ENCODE results near the gene DGKG.
A peak's percentile ranks its signal among the peaks of the same experiment; 100 is the strongest.

Gene DGKG

DNA sequence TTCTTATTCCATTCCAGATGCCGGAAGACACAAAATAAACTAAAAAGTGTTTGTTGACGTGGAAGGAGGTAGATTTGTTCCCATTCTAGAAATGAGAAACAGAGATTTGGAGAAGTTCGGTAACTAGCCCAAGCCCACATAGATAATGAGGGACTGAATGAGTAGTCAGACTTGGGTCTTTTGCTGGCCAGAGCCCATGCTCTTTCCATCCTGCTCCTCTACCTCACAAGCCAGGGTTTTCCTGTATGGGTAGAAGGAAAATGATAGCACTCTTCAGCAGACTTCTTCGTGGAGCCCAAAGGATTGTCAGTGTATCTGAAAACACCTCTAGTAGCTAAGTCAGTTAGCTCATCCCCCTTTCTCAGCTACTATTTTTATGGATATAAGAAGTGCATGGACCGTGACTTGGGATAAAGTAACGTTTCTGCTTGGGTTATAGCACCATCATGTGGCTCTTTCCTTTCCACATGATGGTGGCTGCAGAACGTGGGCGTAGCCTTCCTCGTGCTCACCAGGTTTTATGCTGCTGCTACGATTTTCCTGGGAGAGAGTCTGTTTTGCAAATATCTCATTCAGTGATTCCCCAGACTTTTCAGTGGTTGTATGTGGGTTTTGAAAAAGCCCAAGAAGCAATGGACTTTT is 84.6 kb downstream of the DGKG start:
- TF ChIP-seq JUND (IDR thresholded peaks at IDR 0.05; ENCODE audit: low read depth): no peak
- peak in 1 of 2 experiments; percentile 69 for DNase-seq (ENCODE audit: low read depth in 1 of 2, low spot score in 1 of 2)
- in situ Hi-C loops (cut with HindIII; ENCODE audit: low pct_unique_long_range_greater_than_20kb, low sequenced_read_pairs): no loop called here

GRCh38 chr3:186275436-186275835 is 86.6 kb downstream of the DGKG start:
- in situ Hi-C loops (cut with HindIII; ENCODE audit: low pct_unique_long_range_greater_than_20kb, low sequenced_read_pairs): no loop called here
- no peak for TF ChIP-seq JUND (IDR thresholded peaks at IDR 0.05; ENCODE audit: low read depth)
- DNase-seq (ENCODE audit: low read depth in 1 of 2, low spot score in 1 of 2): no peak

GRCh38 chr3:186273586-186273985 is 88.4 kb downstream of the DGKG start:
- in situ Hi-C loops (cut with HindIII; ENCODE audit: low pct_unique_long_range_greater_than_20kb, low sequenced_read_pairs): no loop called here

DNA sequence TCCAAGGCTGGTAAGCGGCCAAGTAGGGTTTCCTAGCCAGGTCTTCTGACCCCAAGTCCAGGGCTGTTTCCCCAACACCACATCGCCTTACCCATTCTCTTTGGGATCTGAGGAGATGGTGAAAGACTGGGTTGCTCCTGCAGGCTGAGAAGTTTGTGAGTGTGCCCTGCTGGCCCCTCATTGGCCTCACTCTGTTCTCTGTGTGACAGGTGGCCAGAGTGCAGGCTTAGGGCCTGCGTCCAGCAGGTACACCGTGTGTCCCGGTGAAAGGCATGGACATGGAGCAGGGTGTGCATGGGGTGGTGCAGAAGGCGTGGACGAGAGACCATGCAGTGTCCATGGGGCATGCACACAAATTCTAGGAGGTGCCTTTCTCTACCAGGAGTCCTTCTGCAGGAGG is 91.3 kb downstream of the DGKG start:
- in situ Hi-C loops (cut with HindIII; ENCODE audit: low pct_unique_long_range_greater_than_20kb, low sequenced_read_pairs): no loop called here

More at GRCh38 chr3:186273586-186273985, 88.4 kb downstream of the DGKG start:
- no peak for DNase-seq (ENCODE audit: low read depth in 1 of 2, low spot score in 1 of 2)
- no peak for TF ChIP-seq JUND (IDR thresholded peaks at IDR 0.05; ENCODE audit: low read depth)

GRCh38 chr3:186268616-186269448 is 93.2 kb downstream of the DGKG start:
- no peak for TF ChIP-seq JUND (IDR thresholded peaks at IDR 0.05; ENCODE audit: low read depth)
- in situ Hi-C loops (cut with HindIII; ENCODE audit: low pct_unique_long_range_greater_than_20kb, low sequenced_read_pairs): no loop called here
- DNase-seq (ENCODE audit: low read depth in 1 of 2, low spot score in 1 of 2): peak; percentile 42 to 81

More for the DNA sequence above, 91.3 kb downstream of the DGKG start:
- TF ChIP-seq JUND (IDR thresholded peaks at IDR 0.05; ENCODE audit: low read depth): no peak
- DNase-seq (ENCODE audit: low read depth in 1 of 2, low spot score in 1 of 2): no peak

- DNase-seq (ENCODE audit: low read depth in 1 of 2, low spot score in 1 of 2): no peak
- in situ Hi-C loops (cut with HindIII; ENCODE audit: low pct_unique_long_range_greater_than_20kb, low sequenced_read_pairs): no loop called here
- TF ChIP-seq JUND (IDR thresholded peaks at IDR 0.05; ENCODE audit: low read depth): no peak
Measured at GRCh38 chr3:186267758-186268157, 94.3 kb downstream of the DGKG start.

DNA sequence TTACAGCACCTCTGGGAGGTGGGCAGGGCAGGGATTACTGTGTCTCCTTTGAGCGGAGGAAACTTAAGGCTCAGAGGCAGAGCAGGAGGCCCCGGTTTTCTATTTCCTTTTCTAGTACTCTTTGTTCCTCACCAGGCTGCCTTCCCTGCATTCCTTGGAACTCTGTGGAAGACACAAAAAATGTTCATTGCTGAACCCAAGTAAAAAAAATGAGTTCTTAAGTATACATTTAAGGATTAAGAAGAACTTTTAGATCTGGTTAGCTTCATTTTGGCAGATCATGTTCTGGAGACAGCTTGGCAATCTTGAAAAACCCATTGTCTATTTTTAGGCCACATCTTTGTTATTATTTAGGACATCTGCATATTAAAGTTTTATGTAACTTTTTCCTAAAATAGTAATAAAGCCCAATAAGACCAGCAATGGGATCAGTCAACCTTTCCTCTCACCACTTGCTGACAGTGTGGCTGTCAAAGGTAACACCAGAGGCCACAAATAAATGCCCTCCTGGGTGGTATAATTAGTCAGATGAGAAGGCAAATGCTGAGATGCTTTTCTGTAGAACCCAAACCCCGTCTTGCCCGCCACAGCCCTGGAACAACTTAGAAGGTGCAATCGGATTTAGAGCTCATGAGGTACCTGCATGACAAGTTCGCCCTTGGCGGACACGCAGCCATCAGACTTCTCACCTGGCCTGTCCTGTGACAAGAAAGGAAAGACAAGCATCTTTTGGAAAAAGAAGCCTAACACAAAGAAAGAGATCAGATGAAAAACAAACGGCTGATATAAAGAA is 97.2 kb downstream of the DGKG start:
- no peak for TF ChIP-seq JUND (IDR thresholded peaks at IDR 0.05; ENCODE audit: low read depth)
- no peak for DNase-seq (ENCODE audit: low read depth in 1 of 2, low spot score in 1 of 2)
- in situ Hi-C loops (cut with HindIII; ENCODE audit: low pct_unique_long_range_greater_than_20kb, low sequenced_read_pairs): no loop called here

DNA sequence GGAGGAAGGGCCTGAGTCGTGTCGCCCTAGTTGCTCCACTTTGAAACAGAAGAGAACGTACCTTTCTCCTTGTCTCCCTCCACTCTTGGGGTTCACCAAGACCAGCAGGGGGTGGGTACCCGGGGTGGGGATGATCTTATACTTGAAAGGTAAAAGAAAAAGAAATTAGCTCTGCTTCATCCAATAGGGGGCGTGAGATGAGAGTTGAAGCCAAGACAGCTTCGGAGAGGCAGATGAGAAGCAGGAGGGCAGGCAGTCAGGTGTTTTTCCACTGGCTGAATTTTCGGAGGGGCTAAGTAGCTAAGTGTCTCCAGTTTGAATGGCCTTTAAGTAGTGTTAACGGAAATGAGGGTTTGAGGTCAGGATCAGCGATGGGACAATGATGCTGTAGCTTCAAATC is 100.4 kb downstream of the DGKG start:
- in situ Hi-C loops (cut with HindIII; ENCODE audit: low pct_unique_long_range_greater_than_20kb, low sequenced_read_pairs): no loop called here
- no peak for TF ChIP-seq JUND (IDR thresholded peaks at IDR 0.05; ENCODE audit: low read depth)
- DNase-seq (ENCODE audit: low read depth in 1 of 2, low spot score in 1 of 2): peak in 1 of 2 experiments; percentile 48

DNA sequence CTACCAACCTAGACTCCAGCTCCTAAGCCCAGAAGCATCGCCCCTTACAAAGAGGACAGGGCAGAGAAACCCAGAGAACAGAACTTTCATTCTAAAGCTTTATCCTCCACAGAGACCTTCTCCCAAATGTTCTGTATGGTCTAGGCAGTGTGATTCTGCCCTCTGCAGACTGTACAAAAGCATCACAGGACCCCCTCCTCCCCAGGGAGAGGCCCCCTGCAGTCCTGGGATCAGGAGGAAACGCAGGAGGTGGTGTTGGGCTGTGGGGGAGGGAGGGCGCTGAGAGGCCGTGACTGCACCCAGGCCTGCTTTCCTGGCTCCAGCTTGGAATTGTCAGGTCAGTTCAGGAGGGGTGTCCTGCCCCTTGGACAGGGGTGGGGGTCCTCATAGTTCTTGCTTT is 101.3 kb downstream of the DGKG start:
- in situ Hi-C loops (cut with HindIII; ENCODE audit: low pct_unique_long_range_greater_than_20kb, low sequenced_read_pairs): no loop called here
- DNase-seq (ENCODE audit: low read depth in 1 of 2, low spot score in 1 of 2): no peak
- TF ChIP-seq JUND (IDR thresholded peaks at IDR 0.05; ENCODE audit: low read depth): no peak

GRCh38 chr3:186259612-186260383 is 102.2 kb downstream of the DGKG start:
- DNase-seq (ENCODE audit: low read depth in 1 of 2, low spot score in 1 of 2): peak; percentile 87 to 91
- in situ Hi-C loops (cut with HindIII; ENCODE audit: low pct_unique_long_range_greater_than_20kb, low sequenced_read_pairs): no loop called here
- no peak for TF ChIP-seq JUND (IDR thresholded peaks at IDR 0.05; ENCODE audit: low read depth)

DNA sequence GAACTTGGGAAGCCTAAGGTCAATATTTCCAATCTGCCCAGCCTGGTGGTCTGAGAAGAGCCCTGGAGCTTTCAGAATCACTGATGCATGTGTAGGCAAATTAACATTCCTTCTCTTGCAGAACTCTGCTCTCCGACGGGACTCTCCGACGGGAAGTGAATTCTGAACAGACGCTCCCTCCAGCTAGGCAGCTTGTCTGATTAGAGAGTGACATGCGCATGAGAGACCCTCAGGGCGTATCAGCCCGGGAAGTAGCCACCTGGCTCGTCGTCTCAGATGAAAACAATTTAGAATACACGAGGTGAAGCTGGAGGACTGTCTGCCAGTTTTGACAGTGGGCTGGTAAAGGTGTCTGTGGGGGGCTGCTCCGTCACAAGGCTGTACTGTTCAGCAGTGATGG is 103.1 kb downstream of the DGKG start:
- no peak for DNase-seq (ENCODE audit: low read depth in 1 of 2, low spot score in 1 of 2)
- in situ Hi-C loops (cut with HindIII; ENCODE audit: low pct_unique_long_range_greater_than_20kb, low sequenced_read_pairs): no loop called here
- no peak for TF ChIP-seq JUND (IDR thresholded peaks at IDR 0.05; ENCODE audit: low read depth)

DNA sequence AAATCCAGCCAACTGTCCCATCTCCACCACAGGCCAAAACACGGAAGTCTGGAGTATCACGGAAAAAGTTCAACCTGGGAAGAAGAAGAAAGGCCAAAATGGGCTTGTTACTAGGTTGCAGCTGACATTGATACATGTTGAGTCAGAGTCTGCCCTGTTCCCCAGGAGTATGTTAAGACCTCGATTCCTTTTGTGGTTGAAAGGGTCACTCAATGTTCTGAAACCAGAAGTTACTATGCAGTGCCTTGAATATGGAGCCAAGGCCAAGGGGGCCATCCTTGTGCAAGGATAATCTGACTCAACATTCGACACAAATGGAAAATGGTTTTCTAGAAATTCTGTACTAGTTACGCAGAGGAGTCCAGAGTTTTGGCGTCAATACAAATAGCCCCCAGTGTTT is 104.2 kb downstream of the DGKG start:
- no peak for DNase-seq (ENCODE audit: low read depth in 1 of 2, low spot score in 1 of 2)
- in situ Hi-C loops (cut with HindIII; ENCODE audit: low pct_unique_long_range_greater_than_20kb, low sequenced_read_pairs): no loop called here
- TF ChIP-seq JUND (IDR thresholded peaks at IDR 0.05; ENCODE audit: low read depth): no peak

Data from T47D (cell line).